ENCODE measurements around the gene ELF4. TPM values are rescaled to one million over a fixed set of nuclear protein-coding genes. Genes with fewer than 3 reads are reported as not detected.

ELF4 gene
- total RNA-seq, 4 donors from 2014 or later: 8.2 to 11.7 (median 10.2) TPM

GRCh38 chrX:130147631-130148030 is 37.3 kb upstream of the ELF4 start:
- TF ChIP-seq EP300 (IDR thresholded peaks at IDR 0.05) (no peak), POLR2A (IDR thresholded peaks at IDR 0.05) (no peak)
- TF ChIP-seq, protein P1, sequence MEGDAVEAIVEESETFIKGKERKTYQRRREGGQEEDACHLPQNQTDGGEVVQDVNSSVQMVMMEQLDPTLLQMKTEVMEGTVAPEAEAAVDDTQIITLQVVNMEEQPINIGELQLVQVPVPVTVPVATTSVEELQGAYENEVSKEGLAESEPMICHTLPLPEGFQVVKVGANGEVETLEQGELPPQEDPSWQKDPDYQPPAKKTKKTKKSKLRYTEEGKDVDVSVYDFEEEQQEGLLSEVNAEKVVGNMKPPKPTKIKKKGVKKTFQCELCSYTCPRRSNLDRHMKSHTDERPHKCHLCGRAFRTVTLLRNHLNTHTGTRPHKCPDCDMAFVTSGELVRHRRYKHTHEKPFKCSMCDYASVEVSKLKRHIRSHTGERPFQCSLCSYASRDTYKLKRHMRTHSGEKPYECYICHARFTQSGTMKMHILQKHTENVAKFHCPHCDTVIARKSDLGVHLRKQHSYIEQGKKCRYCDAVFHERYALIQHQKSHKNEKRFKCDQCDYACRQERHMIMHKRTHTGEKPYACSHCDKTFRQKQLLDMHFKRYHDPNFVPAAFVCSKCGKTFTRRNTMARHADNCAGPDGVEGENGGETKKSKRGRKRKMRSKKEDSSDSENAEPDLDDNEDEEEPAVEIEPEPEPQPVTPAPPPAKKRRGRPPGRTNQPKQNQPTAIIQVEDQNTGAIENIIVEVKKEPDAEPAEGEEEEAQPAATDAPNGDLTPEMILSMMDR (IDR thresholded peaks at IDR 0.05): no peak
- Histone ChIP-seq H3K4me3 (no peak overlapping the region), H3K36me3 (peaks cover 0 to 46% (median 0%) of the 10 kb centered on the region in 3 donors), H3K4me1 (no peaks in the 10 kb centered on the region), H3K9me3 (no peaks in the 10 kb centered on the region), H3K27ac (no peak overlapping the region), H3K27me3 (no peaks in the 10 kb centered on the region)
- 71 to 87% methylated on average over 5 of the region's 5 CpGs for WGBS, 2 donors
- no peak for DNase-seq (ENCODE audit: low spot score in 2 of 2)

- no peak overlapping the region for H3K4me3 ChIP-seq
- no peaks in the 10 kb centered on the region for H3K4me1 ChIP-seq
- peaks cover 0 to 65% (median 0%) of the 10 kb centered on the region in 3 donors for H3K36me3 ChIP-seq
- H3K27me3 ChIP-seq: no peaks in the 10 kb centered on the region
- no peaks in the 10 kb centered on the region for H3K9me3 ChIP-seq
- 83 to 91% methylated on average over 4 of the region's 4 CpGs for WGBS, 2 donors
- TF ChIP-seq EP300 (IDR thresholded peaks at IDR 0.05) (no peak), POLR2A (IDR thresholded peaks at IDR 0.05) (no peak)
- TF ChIP-seq, protein P1 (IDR thresholded peaks at IDR 0.05): no peak
- no peak overlapping the region for H3K27ac ChIP-seq
- no peak for DNase-seq (ENCODE audit: low spot score in 2 of 2)
Measured at GRCh38 chrX:130145123-130145522, 34.8 kb upstream of the ELF4 start.

DNA sequence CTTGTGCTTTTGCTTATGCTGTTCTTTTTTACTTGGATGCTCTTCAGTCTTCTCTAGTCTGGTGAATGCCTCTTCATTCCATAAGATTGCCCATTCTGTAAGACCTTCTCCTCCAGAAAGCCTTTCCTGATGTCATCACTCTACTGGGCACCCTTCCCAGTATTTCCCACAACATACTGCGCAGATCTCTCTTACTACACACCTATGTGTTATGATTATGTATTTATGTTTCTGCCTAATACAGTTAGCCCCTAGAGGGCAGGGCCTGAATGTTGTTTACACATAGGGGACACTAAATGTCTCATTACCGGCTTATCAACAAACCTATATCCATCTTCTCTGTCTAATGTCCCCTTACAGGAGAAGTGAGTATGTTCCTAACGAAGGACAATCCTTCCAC is 34.2 kb upstream of the ELF4 start:
- H3K27me3 ChIP-seq: no peaks in the 10 kb centered on the region

DNA sequence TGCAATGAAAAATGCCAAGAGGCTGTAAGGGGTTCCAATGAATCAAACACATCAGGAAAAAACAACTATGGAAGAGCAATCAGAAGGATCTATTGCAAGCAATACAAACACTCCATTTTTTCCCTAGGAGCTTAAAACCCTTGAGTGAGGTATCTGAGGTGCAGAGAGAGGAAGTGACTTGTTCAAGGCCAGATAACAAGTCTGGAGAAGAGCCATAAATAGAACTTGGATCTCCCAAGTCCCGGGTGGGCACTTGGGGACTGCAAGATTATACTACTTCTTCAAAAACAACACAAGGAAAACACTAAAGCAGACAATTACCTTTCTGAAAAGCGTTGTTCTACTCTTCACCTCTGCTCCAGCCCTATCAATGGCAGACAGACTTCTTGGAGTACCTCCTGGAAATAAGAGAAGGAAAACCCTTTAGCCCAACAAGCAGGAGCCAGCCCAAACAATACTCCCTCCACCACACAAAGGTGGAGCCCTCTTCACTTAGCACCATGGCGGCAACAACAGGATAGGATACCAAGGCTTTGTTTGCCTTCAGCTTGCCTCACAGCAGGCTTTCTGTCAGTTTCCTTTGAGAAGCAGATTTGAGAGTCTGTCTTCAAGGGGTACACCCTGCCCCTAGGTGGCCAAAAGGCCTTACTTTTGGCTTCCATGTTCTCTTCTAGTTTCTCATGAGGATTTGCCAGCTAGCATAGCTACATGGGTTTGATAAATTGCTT is 29.3 kb upstream of the ELF4 start:
- Histone ChIP-seq H3K9me3 (no peaks in the 10 kb centered on the region), H3K36me3 (peaks cover 0 to 73% (median 0%) of the 10 kb centered on the region in 3 donors), H3K27me3 (no peaks in the 10 kb centered on the region), H3K4me3 (no peak overlapping the region), H3K4me1 (no peaks in the 10 kb centered on the region), H3K27ac (no peak overlapping the region)
- DNase-seq (ENCODE audit: low spot score in 2 of 2): no peak
- WGBS, 2 donors: 37 to 55% methylated on average over 2 to 3 of the region's 3 CpGs
- TF ChIP-seq POLR2A (IDR thresholded peaks at IDR 0.05): no peak
- TF ChIP-seq, protein P1 (IDR thresholded peaks at IDR 0.05): no peak
- no peak for TF ChIP-seq EP300 (IDR thresholded peaks at IDR 0.05)

More for the DNA sequence above, 34.2 kb upstream of the ELF4 start:
- H3K4me3 ChIP-seq: no peak overlapping the region
- no peaks in the 10 kb centered on the region for H3K9me3 ChIP-seq
- no peaks in the 10 kb centered on the region for H3K4me1 ChIP-seq
- DNase-seq (ENCODE audit: low spot score in 2 of 2): no peak
- WGBS, 2 donors: 80 to 85% methylated on average over 3 of the region's 3 CpGs
- TF ChIP-seq POLR2A (IDR thresholded peaks at IDR 0.05) (no peak), EP300 (IDR thresholded peaks at IDR 0.05) (no peak)
- TF ChIP-seq, protein P1 (IDR thresholded peaks at IDR 0.05): no peak
- H3K27ac ChIP-seq: no peak overlapping the region
- peaks cover 0 to 71% (median 0%) of the 10 kb centered on the region in 3 donors for H3K36me3 ChIP-seq

GRCh38 chrX:130136961-130137360 is 26.7 kb upstream of the ELF4 start:
- Histone ChIP-seq H3K27me3 (no peaks in the 10 kb centered on the region), H3K9me3 (no peaks in the 10 kb centered on the region), H3K36me3 (peaks cover 0 to 74% (median 0%) of the 10 kb centered on the region in 3 donors), H3K4me3 (no peak overlapping the region), H3K4me1 (no peaks in the 10 kb centered on the region), H3K27ac (no peak overlapping the region)
- WGBS, 2 donors: 87 to 89% methylated on average over 8 of the region's 8 CpGs
- no peak for DNase-seq (ENCODE audit: low spot score in 2 of 2)
- TF ChIP-seq EP300 (IDR thresholded peaks at IDR 0.05): no peak
- TF ChIP-seq, protein P1 (IDR thresholded peaks at IDR 0.05): no peak
